ENCODE data around the gene DNAJB8. TPM values are rescaled to one million over a fixed set of nuclear protein-coding genes. Genes with fewer than 3 reads are reported as not detected.

Gene DNAJB8
- total and polyA plus RNA-seq, 9 of the 15 experiments (the other 6 are each of a cell fraction or from before 2014, with no cell fraction given), result not detected

DNA sequence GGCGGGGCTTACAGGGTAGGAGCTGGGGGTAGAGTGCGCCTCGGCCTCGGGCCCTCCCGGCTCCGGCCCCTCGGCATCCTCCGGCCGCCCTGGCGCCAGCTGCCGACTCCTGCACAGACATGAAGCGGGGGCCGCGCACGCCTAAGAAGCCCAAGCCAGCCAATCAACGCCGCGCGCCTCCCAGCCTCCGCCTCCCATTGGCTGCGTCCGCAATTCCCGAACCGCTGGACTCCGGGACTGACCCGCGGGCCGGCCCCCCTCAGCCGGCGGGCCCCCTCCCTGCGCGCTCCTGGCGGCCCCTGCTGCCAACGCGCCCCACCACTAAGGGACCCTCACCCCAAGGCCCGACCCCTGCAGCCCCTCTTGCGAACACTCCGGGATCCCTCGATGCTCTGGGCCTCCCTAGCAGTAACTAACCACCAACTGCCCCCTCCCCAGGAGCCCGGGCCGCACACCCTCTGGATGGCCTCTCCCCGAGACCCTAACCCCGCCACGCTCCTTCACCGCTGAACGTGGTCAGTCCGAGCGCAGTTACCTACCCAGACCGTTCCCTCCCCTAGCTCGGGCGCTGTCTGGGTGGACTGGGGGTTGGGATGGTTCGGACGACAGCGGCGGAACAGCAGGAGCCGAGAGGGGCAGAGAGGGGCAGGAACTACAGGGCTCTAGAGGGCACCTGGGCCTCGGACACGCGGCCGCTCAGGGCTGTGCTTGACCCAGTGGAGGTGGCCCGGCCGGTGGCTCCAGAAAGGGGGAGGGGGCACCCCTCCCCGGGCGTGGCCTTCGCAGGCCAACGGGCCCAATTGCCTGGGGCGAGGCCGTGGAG, 21.3 kb upstream of the DNAJB8 start (continued):
- TF ChIP-seq, protein P1, sequence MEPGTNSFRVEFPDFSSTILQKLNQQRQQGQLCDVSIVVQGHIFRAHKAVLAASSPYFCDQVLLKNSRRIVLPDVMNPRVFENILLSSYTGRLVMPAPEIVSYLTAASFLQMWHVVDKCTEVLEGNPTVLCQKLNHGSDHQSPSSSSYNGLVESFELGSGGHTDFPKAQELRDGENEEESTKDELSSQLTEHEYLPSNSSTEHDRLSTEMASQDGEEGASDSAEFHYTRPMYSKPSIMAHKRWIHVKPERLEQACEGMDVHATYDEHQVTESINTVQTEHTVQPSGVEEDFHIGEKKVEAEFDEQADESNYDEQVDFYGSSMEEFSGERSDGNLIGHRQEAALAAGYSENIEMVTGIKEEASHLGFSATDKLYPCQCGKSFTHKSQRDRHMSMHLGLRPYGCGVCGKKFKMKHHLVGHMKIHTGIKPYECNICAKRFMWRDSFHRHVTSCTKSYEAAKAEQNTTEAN (CRISPR knock-in tag; IDR thresholded peaks at IDR 0.05), result no peak
- TF ChIP-seq, protein P2, sequence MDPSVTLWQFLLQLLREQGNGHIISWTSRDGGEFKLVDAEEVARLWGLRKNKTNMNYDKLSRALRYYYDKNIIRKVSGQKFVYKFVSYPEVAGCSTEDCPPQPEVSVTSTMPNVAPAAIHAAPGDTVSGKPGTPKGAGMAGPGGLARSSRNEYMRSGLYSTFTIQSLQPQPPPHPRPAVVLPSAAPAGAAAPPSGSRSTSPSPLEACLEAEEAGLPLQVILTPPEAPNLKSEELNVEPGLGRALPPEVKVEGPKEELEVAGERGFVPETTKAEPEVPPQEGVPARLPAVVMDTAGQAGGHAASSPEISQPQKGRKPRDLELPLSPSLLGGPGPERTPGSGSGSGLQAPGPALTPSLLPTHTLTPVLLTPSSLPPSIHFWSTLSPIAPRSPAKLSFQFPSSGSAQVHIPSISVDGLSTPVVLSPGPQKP (CRISPR knock-in tag; IDR thresholded peaks at IDR 0.05), result no peak
- TF ChIP-seq TBL1XR1 (IDR thresholded peaks at IDR 0.05; ENCODE audit: low read length in 2 of 2), result no peak
- TF ChIP-seq TEAD4 (IDR thresholded peaks at IDR 0.05; ENCODE audit: low read length), result no peak
- no peak for TF ChIP-seq TEAD4 (CRISPR knock-in tag; IDR thresholded peaks at IDR 0.05; ENCODE audit: borderline replicate concordance)
- no peak for TF ChIP-seq KLF16 (IDR thresholded peaks at IDR 0.05)
- no peak for TF ChIP-seq ZNF668 (CRISPR knock-in tag; IDR thresholded peaks at IDR 0.05)
- peak; percentile 19; the same call in 1 of the 2 replicates for TF ChIP-seq XRCC5 (IDR thresholded peaks at IDR 0.05; ENCODE audit: low read depth, low read length)
- TF ChIP-seq ZNF253 (CRISPR knock-in tag; conservative IDR thresholded peaks at IDR 0.05), result no peak
- TF ChIP-seq ZNF551 (CRISPR knock-in tag; IDR thresholded peaks at IDR 0.05), result no peak
- no peak for TF ChIP-seq RAD51 (IDR thresholded peaks at IDR 0.05; ENCODE audit: borderline replicate concordance, low read depth)
- TF ChIP-seq HDAC3 (IDR thresholded peaks at IDR 0.05; ENCODE audit: borderline replicate concordance, partially characterized antibody), result no peak
- no peak; a peak in 1 of 4 replicates for TF ChIP-seq TEAD1 (CRISPR knock-in tag; IDR thresholded peaks at IDR 0.05)
- TF ChIP-seq TBP (optimal IDR thresholded peaks at IDR 0.05; ENCODE audit: low read depth, low read length), result peak; percentile 96
- peak; percentile 57; the same call in 1 of the 2 replicates for TF ChIP-seq L3MBTL2 (IDR thresholded peaks at IDR 0.05)
- TF ChIP-seq ZSCAN29 (IDR thresholded peaks at IDR 0.05), result no peak
- peak; percentile 49; the same call in 1 of the 2 replicates for TF ChIP-seq RNF2 (IDR thresholded peaks at IDR 0.05)
- no peak for TF ChIP-seq ZNF707 (CRISPR knock-in tag; conservative IDR thresholded peaks at IDR 0.05)
- no peak for TF ChIP-seq FOXA3 (CRISPR knock-in tag; conservative IDR thresholded peaks at IDR 0.05 in 1 of 2, IDR thresholded peaks at IDR 0.05 in 1 of 2)
- TF ChIP-seq, protein P3, sequence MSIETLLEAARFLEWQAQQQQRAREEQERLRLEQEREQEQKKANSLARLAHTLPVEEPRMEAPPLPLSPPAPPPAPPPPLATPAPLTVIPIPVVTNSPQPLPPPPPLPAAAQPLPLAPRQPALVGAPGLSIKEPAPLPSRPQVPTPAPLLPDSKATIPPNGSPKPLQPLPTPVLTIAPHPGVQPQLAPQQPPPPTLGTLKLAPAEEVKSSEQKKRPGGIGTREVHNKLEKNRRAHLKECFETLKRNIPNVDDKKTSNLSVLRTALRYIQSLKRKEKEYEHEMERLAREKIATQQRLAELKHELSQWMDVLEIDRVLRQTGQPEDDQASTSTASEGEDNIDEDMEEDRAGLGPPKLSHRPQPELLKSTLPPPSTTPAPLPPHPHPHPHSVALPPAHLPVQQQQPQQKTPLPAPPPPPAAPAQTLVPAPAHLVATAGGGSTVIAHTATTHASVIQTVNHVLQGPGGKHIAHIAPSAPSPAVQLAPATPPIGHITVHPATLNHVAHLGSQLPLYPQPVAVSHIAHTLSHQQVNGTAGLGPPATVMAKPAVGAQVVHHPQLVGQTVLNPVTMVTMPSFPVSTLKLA (conservative IDR thresholded peaks at IDR 0.05), result peak; percentile 48 to 74
- TF ChIP-seq ZC3H8 (IDR thresholded peaks at IDR 0.05), result no peak
- TF ChIP-seq MIER1 (IDR thresholded peaks at IDR 0.05; ENCODE audit: low read depth), result no peak
- TF ChIP-seq SLC30A9 (CRISPR knock-in tag; IDR thresholded peaks at IDR 0.05), result no peak
- TF ChIP-seq, protein P4, sequence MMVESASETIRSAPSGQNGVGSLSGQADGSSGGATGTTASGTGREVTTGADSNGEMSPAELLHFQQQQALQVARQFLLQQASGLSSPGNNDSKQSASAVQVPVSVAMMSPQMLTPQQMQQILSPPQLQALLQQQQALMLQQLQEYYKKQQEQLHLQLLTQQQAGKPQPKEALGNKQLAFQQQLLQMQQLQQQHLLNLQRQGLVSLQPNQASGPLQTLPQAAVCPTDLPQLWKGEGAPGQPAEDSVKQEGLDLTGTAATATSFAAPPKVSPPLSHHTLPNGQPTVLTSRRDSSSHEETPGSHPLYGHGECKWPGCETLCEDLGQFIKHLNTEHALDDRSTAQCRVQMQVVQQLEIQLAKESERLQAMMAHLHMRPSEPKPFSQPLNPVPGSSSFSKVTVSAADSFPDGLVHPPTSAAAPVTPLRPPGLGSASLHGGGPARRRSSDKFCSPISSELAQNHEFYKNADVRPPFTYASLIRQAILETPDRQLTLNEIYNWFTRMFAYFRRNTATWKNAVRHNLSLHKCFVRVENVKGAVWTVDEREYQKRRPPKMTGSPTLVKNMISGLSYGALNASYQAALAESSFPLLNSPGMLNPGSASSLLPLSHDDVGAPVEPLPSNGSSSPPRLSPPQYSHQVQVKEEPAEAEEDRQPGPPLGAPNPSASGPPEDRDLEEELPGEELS (CRISPR knock-in tag; IDR thresholded peaks at IDR 0.05; ENCODE audit: borderline replicate concordance), result no peak

All from K562 (cell line).